GM10266 (cell line): Measurements from ENCODE around the gene ATP10A.

Experiments used
- DNase-seq: peaks from one replicate; pipeline ENCODE4 v3.0.0; 2012; ENCODE audit errors: extremely low spot score
- CTCF ChIP-seq: IDR thresholded peaks from 2 replicates; pipeline ENCODE4 v1.5.1; 2012; ENCODE audit warnings: mild to moderate bottlenecking, low read depth; ENCODE audit not compliant: control insufficient read depth, insufficient read depth; ENCODE audit errors: missing control alignments

ATP10A gene

GRCh38 chr15:25804451-25804850 is 58.7 kb downstream of the ATP10A start:
- no peak for TF ChIP-seq CTCF

GRCh38 chr15:25803541-25803940 is 59.6 kb downstream of the ATP10A start:
- no peak for TF ChIP-seq CTCF
- no peak for DNase-seq

More at GRCh38 chr15:25804451-25804850, 58.7 kb downstream of the ATP10A start:
- DNase-seq: no peak

- no peak for TF ChIP-seq CTCF
- DNase-seq: no peak
Measured at GRCh38 chr15:25803036-25803435, 60.1 kb downstream of the ATP10A start.

DNA sequence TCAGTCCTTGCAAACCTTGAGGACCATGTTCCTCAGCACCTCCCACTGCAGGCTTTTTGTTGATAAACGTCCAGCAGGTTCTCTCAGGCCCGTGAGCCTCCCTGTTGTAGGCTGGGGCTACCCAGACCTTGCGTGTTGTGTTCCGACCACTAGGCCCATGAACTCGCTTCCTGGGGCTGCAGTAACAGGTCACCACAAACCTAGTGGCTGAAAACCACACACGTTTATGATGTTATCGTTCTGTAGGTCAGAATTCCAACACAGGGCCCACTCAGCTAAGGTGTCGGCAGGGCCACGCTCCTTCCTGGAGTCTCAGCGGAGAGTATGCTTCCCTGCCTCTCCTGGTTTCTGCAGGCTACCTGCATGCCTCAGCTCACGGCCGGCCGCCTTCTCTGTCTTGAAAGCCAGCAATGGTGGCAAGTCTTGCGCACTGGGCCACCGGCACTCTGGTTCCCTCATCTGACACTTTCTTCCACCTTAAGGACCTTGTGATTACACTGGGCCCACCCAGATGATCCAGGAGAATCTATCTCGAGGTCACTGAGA is 60.8 kb downstream of the ATP10A start:
- no peak for TF ChIP-seq CTCF
- DNase-seq: no peak

DNA sequence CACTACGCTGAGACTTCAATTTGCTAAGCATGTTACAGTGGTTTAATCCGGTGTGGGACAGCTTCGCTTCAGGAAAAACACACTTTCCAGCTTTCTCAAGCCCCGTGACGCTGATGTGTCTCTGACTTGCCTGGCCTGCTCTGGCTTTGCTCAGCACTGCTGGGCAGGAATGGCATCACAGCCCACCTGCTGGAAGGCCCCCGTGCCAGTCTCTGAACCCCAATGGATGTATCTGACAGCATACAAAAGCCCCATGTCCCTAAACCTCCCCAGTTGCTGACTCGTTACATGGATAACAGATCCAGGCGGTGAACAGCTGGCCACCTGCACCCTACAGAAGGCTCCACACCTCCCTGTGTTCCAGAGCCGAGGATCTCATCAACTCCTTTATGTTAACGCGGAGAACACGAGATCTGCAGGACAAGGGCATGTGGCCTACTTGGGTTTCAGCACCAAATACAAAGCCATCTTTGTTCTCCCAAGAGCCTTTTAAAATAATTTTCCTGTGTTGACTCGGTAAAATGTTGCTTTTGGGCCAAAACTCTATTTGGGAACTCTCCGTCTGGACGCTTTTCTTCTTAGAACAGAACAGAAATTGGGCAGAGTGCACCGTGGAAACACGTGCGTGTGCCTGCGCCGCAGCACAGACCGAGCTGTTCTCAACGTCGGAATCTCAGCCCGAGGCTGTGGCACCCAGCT is 61.4 kb downstream of the ATP10A start:
- no peak for TF ChIP-seq CTCF
- no peak for DNase-seq

GRCh38 chr15:25800761-25801515 is 62.2 kb downstream of the ATP10A start:
- no peak for DNase-seq
- TF ChIP-seq CTCF: no peak
